DND-41 (cell line): ENCODE results near the gene SHC4.

Source experiments
- CTCF ChIP-seq: IDR thresholded peaks from 2 replicates; pipeline ENCODE4 v1.5.1; 2012; ENCODE audit warnings: borderline replicate concordance, low read length, moderate library complexity, mild to moderate bottlenecking; ENCODE audit not compliant: poor library complexity, severe bottlenecking; ENCODE audit errors: extremely low read depth
- EZH2 ChIP-seq: IDR thresholded peaks from 3 replicates; pipeline ENCODE4 v1.6.1; 2012; ENCODE audit warnings: borderline replicate concordance, low read depth, mild to moderate bottlenecking, moderate library complexity, low read length, inconsistent platforms; ENCODE audit not compliant: severe bottlenecking

GRCh38 chr15:48784756-48785155 is 179.0 kb downstream of the SHC4 start:
- TF ChIP-seq EZH2 (no peak), CTCF (no peak)
